Ascending aorta (tissue), 2 donors: ENCODE measurements around the gene TTLL9. TPM values are rescaled to one million over a fixed set of nuclear protein-coding genes. Genes with fewer than 3 reads are reported as not detected.
"Not testable (repeated sequence)": the region's sequence is repeated elsewhere in the genome, so short reads cannot be mapped to it uniquely, and the experiment has no call there.

Experiments used
- DNase-seq, 2 donors: peaks; one replicate each; pipeline ENCODE4 v3.0.0-alpha.2; 2019; ENCODE audit warnings: low spot score in 2 of 2
- H3K27ac ChIP-seq, 2 donors: fragments of 200-600 bp; sonication (generic); one replicate each; pipeline ENCODE4 v1.5.1; 2016 to 2017; ENCODE audit warnings: mild to moderate bottlenecking in 1 of 2
- H3K27me3 ChIP-seq: fragments of 200-600 bp; sonication (generic); one replicate; pipeline ENCODE4 v1.5.1; 2017
- H3K36me3 ChIP-seq, 2 donors: fragments of 200-600 bp; sonication (generic); one replicate each; pipeline ENCODE4 v1.5.1; 2016
- H3K4me1 ChIP-seq, 2 donors: fragments of 200-600 bp; sonication (generic); one replicate each; pipeline ENCODE4 v1.5.1; 2016 to 2017; ENCODE audit warnings: mild to moderate bottlenecking in 1 of 2
- H3K4me3 ChIP-seq, 2 donors: fragments of 200-600 bp; sonication (generic); one replicate each; pipeline ENCODE4 v1.5.1; 2016 to 2017; ENCODE audit warnings: mild to moderate bottlenecking in 1 of 2
- H3K9me3 ChIP-seq, 2 donors: fragments of 200-600 bp; sonication (generic); one replicate each; pipeline ENCODE4 v1.5.1; 2016
- CTCF ChIP-seq, 3 experiments: fragments of 200-600 bp in 2 of 3; fragments of 450-650 bp in 1 of 3; sonication (generic) in 2 of 3; IDR thresholded peaks; one replicate each; pipeline ENCODE4 v1.5.1; 2016 to 2019; ENCODE audit warnings: antibody characterized with exemption in 3 of 3, mild to moderate bottlenecking in 1 of 3, moderate library complexity in 1 of 3
- intact Hi-C: fragments of 100-400 bp; cut with DNase I; formaldehyde crosslinking; loops from one replicate; pipeline ENCODE4 v1.15.1; 2023
- total RNA-seq: library from RNA; depleted of rRNA; stranded (reverse); fragments of >200 nt; gene quantifications from one replicate; pipeline ENCODE4 v1.1.0, GENCODE V29; 2016

Gene TTLL9
- total RNA-seq, 1 donor from 2014 or later = not detected

DNA sequence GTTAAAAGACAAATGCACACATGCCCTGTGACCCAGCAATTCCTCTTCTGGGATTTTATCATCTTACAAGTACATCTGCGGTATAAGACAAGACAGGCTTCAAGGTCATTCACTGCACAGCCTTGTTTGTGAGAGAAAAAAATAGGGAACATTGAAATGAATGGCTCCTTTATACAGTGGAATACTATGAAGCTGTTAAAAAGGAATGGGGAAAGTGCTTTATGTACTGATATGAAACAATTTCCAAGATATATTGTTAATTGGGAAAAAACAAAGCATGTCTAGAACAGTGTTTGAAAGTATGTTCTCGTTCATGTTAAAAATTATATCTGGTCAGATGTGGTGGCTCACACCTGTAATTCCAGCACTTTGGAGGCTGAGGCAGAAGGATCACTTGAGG, 56.1 kb downstream of the TTLL9 start:
- no peak for DNase-seq
- Histone ChIP-seq H3K36me3 (no peaks in the 10 kb centered on the region), H3K9me3 (no peaks in the 10 kb centered on the region), H3K4me3 (no peak overlapping the region), H3K4me1 (no peaks in the 10 kb centered on the region), H3K27me3 (no peaks in the 10 kb centered on the region), H3K27ac (no peak overlapping the region)
- no peak for TF ChIP-seq CTCF (IDR thresholded peaks at IDR 0.05)
- intact Hi-C loops = no loop called here

DNA sequence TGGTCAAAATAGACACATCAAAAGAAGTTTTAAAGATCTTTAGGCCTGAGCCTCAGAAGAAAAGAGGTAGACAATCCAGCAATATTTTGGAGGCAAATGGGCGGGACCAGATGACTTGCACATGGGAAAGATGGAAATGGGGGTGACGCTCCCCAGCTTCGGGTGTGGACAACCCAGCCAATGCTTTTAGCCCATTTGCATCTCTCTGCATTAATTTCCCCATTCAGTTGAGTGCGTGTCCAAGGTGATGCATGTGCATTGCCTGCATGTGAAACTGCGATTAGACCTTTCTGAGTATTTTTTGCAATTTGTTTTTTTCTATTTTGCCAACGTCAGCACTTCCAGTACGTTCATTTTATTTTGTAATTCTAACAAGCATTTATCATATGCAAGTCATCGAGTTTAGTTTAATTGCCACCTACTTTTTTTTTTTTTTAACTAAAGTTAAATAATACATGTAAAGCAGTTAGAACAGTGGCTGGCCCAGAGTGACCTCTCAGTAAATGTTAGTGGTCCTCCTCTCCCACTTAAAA, 57.3 kb downstream of the TTLL9 start:
- Histone ChIP-seq H3K4me1 (no peaks in the 10 kb centered on the region), H3K27ac (no peak overlapping the region), H3K9me3 (no peaks in the 10 kb centered on the region), H3K27me3 (no peaks in the 10 kb centered on the region), H3K4me3 (no peak overlapping the region), H3K36me3 (no peaks in the 10 kb centered on the region)
- intact Hi-C loops = no loop called here
- no peak for DNase-seq
- no peak for TF ChIP-seq CTCF (IDR thresholded peaks at IDR 0.05)

DNA sequence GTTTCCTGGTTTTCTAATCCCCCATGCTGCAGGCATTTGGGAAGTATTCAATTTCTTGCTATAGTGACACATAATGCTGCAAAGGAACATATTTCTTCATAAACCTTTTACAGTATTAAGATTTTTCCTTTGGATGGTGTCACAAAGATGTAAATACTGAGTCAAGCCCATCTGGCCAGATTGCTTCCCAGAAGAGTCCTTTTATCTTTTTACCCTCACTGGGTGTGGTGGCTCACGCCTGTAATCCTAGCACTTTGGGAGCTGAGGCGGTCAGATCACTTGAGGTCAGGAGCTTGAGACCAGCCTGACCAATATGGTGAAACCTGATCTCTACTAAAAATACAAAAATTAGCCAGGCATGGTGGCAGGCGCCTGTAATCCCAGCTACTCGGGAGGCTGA, 59.2 kb downstream of the TTLL9 start:
- H3K9me3 ChIP-seq, H3K4me1 ChIP-seq, H3K27ac ChIP-seq, intact Hi-C loops, H3K27me3 ChIP-seq, H3K4me3 ChIP-seq, H3K36me3 ChIP-seq, DNase-seq: not testable (repeated sequence)

GRCh38 chr20:31930779-31931178, 60.3 kb downstream of the TTLL9 start:
- Histone ChIP-seq H3K27ac (no peak overlapping the region), H3K27me3 (no peaks in the 10 kb centered on the region), H3K9me3 (no peaks in the 10 kb centered on the region), H3K4me1 (no peaks in the 10 kb centered on the region), H3K4me3 (no peak overlapping the region), H3K36me3 (no peaks in the 10 kb centered on the region)
- DNase-seq = no peak
- intact Hi-C loops = no loop called here
- no peak for TF ChIP-seq CTCF (IDR thresholded peaks at IDR 0.05)

- Histone ChIP-seq H3K27ac (no peak overlapping the region), H3K36me3 (no peaks in the 10 kb centered on the region), H3K9me3 (no peaks in the 10 kb centered on the region), H3K4me3 (no peak overlapping the region), H3K27me3 (no peaks in the 10 kb centered on the region), H3K4me1 (no peaks in the 10 kb centered on the region)
- intact Hi-C loops = no loop called here
- DNase-seq = no peak
- no peak for TF ChIP-seq CTCF (IDR thresholded peaks at IDR 0.05)
These were observed 63.3 kb downstream of the TTLL9 start for GRCh38 chr20:31933698-31934097.

DNA sequence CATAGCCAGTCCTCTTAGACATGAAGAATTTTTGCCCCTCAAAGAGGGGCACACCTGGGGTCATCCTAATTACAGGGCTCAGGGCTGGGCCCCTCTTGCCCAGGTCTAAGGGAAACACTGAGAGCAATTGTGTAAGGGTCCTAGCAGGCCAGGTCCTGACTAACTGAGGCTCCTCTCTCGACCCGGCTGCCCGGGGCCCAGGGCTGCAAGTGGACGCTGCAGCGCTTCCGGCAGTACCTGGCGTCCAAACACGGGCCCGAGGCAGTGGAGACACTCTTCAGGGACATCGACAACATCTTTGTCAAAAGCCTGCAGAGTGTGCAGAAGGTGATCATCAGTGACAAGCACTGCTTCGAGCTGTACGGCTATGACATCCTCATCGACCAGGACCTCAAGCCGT, 64.1 kb downstream of the TTLL9 start:
- Histone ChIP-seq H3K27ac (no peak overlapping the region), H3K27me3 (no peaks in the 10 kb centered on the region), H3K4me1 (no peaks in the 10 kb centered on the region), H3K36me3 (no peaks in the 10 kb centered on the region), H3K4me3 (no peak overlapping the region), H3K9me3 (no peaks in the 10 kb centered on the region)
- no peak for DNase-seq
- intact Hi-C loops = no loop called here
- TF ChIP-seq CTCF (IDR thresholded peaks at IDR 0.05) = no peak
